ENCODE measurements around the gene LPCAT3.

Gene LPCAT3

DNA sequence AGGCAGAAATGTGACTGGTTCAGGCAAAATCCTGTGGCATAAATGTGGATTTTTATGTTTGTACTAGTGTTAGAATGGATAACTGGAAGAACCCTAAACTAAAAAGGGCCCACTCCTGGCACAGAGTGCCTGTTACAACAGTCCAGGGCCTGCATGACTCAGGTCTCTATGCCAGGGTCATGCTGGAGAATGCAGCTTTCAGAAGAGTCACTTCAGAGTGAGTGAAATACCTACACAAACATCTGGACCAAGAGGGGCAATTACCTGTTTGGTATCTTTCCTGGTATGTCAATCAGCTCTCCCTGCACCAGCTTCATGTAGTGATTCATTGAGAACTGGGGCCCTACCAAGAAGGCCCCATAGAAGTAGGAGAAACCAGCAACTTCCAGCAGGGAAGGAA lies 37.5 kb downstream of the LPCAT3 start:
- TF ChIP-seq, protein P1, sequence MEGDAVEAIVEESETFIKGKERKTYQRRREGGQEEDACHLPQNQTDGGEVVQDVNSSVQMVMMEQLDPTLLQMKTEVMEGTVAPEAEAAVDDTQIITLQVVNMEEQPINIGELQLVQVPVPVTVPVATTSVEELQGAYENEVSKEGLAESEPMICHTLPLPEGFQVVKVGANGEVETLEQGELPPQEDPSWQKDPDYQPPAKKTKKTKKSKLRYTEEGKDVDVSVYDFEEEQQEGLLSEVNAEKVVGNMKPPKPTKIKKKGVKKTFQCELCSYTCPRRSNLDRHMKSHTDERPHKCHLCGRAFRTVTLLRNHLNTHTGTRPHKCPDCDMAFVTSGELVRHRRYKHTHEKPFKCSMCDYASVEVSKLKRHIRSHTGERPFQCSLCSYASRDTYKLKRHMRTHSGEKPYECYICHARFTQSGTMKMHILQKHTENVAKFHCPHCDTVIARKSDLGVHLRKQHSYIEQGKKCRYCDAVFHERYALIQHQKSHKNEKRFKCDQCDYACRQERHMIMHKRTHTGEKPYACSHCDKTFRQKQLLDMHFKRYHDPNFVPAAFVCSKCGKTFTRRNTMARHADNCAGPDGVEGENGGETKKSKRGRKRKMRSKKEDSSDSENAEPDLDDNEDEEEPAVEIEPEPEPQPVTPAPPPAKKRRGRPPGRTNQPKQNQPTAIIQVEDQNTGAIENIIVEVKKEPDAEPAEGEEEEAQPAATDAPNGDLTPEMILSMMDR (conservative IDR thresholded peaks at IDR 0.05; ENCODE audit: control insufficient read depth, insufficient read depth, low read depth, low read length), result no peak
- DNase-seq (ENCODE audit: low read depth), result no peak
- no peak overlapping the region for H3K4me3 ChIP-seq (ENCODE audit: control insufficient read depth, low read depth, low read length)

DNA sequence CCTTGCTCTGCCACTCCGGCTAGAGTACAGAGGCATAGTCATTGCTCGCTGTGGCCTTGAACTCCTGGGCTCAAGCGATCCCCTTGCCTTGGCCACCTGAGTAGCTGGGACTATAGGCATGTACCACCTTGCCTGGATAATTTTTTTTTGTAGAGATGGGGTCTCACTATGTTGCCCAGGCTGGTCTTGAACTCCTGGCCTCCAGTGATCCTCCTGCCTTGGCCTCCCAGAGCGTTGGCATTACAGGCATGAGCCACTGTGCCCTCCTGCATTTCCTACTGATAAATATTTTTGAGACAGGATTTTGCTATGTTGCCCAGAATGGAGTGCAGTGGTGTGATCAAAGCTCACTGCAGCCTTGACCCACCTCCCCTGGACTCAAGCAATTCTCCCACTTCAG lies 38.2 kb downstream of the LPCAT3 start:
- no peak for DNase-seq (ENCODE audit: low read depth)
- H3K4me3 ChIP-seq (ENCODE audit: control insufficient read depth, low read depth, low read length), result no peak overlapping the region
- TF ChIP-seq, protein P1 (conservative IDR thresholded peaks at IDR 0.05; ENCODE audit: control insufficient read depth, insufficient read depth, low read depth, low read length), result no peak

DNA sequence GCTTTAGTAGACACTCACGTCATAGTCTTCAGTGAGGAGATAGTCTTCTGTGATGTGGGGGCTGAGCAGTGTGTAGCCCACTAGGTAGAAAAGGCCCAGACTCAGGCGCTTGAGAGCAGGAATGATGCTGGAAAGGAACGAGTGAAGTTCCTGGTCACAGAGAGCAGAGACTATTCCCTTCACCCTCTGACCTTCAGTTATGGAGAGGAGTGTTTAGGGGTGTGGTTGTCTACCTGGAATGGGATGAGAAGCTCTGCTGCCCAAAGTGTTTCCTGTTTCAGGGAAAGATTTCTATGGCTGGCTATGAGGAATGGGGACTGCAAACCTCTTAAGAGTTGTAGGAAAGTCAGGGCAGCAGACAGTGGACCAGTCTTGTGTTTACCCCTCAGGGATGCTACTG lies 38.8 kb downstream of the LPCAT3 start:
- H3K4me3 ChIP-seq (ENCODE audit: control insufficient read depth, low read depth, low read length), result no peak overlapping the region
- TF ChIP-seq, protein P1 (conservative IDR thresholded peaks at IDR 0.05; ENCODE audit: control insufficient read depth, insufficient read depth, low read depth, low read length), result no peak
- no peak for DNase-seq (ENCODE audit: low read depth)

DNA sequence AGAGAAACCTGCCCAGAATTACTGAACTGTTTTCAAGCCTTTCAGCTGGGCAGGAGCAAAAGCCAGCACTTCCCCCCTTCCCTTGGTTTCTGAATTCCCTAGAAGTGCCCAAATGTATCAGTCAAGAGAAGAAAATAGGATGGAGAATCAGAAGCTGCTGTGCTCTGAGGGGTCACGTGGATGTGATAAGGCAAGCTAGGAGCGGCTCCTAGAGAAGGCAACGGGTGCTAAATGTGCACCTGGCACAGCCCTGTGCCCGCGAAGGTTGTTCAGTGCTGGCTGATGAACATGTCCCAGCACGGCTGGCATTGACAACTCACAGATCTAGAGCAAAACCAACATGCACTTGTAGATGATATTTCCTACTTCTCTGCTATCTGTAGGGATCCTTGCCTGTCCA lies 39.3 kb downstream of the LPCAT3 start:
- DNase-seq (ENCODE audit: low read depth), result no peak
- TF ChIP-seq, protein P1 (conservative IDR thresholded peaks at IDR 0.05; ENCODE audit: control insufficient read depth, insufficient read depth, low read depth, low read length), result no peak
- H3K4me3 ChIP-seq (ENCODE audit: control insufficient read depth, low read depth, low read length), result no peak overlapping the region

DNA sequence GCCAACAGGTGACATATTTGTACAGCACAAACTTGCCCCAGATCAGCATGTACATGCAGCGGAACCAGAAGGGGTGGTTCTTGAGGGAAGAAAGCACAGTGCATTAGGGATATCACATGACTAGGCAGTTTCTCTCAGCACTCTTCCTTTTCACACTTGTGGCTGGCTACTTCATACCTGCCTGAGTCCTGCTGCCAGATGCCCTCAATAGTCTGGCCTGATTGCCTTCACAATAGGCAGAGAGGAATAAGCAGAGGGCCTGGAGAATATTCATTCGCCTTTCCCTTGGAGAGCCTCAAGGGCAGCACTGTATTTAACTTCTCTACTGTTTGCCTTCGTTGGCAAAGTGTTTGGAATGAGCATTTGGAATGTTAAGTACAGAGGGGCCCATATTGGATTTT lies 39.7 kb downstream of the LPCAT3 start:
- TF ChIP-seq, protein P1 (conservative IDR thresholded peaks at IDR 0.05; ENCODE audit: control insufficient read depth, insufficient read depth, low read depth, low read length), result no peak
- DNase-seq (ENCODE audit: low read depth), result no peak
- no peak overlapping the region for H3K4me3 ChIP-seq (ENCODE audit: control insufficient read depth, low read depth, low read length)

DNA sequence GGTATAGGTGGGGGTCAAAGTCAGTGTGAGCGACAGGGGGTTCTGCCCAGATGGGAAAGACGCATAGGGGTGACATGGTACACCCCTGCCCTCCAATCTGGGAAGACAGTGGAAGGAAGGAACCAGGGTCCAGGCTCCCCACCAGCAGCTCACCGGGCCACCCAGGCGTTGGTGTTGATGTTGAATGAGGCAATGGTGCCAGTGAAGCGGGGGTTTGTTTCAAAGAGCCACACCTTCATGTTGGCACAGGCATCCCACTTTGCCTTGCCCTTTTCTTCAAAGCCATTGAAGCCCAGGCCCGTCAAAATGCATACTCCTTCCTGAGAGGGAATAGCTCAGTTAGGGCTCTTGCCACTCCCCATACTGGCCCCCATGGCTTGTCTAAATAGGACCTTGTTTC lies 40.1 kb downstream of the LPCAT3 start:
- no peak for DNase-seq (ENCODE audit: low read depth)
- TF ChIP-seq, protein P1 (conservative IDR thresholded peaks at IDR 0.05; ENCODE audit: control insufficient read depth, insufficient read depth, low read depth, low read length), result no peak
- no peak overlapping the region for H3K4me3 ChIP-seq (ENCODE audit: control insufficient read depth, low read depth, low read length)

DNA sequence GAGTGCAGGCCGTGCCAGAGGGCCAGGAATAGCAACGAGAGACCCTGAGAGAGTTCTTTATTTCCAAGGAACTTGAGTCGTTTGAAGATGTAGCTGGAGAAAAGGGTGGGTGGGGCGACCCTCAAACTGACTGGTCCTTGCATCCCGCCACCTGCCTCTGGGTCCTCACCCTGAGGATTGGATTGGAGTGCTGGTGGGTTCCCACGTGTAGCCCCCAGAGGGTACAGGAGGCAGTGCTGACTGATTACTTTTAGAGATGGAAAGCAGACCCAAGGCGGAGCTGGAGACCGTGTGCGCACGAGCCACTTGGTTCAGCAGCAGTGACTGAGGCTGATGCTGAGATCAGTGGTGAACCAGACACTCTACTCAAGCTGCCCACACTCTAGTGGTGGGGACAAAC lies 40.6 kb downstream of the LPCAT3 start:
- no peak overlapping the region for H3K4me3 ChIP-seq (ENCODE audit: control insufficient read depth, low read depth, low read length)
- DNase-seq (ENCODE audit: low read depth), result no peak
- TF ChIP-seq, protein P1 (conservative IDR thresholded peaks at IDR 0.05; ENCODE audit: control insufficient read depth, insufficient read depth, low read depth, low read length), result no peak
